Right cardiac atrium (tissue), 5 donors: ENCODE measurements around the gene CHKA. TPM values are rescaled to one million over a fixed set of nuclear protein-coding genes. Genes with fewer than 3 reads are reported as not detected.
A peak's percentile ranks its signal among the peaks of the same experiment; 100 is the strongest.
"Not testable (repeated sequence)": the region's sequence is repeated elsewhere in the genome, so short reads cannot be mapped to it uniquely, and the experiment has no call there.

Experiments used
- ATAC-seq, 2 donors: fragments of 200-7000 bp; cut with Tn5 transposase; one replicate each; pipeline versions ENCODE4 v1.8.0 to v1.9.1; 2020; ENCODE audit warnings: moderate library complexity in 2 of 2, mild to moderate bottlenecking in 1 of 2
- DNase-seq, 3 donors: peaks; one replicate each; pipeline ENCODE4 v3.0.0-alpha.2; 2020
- H3K27ac ChIP-seq: one replicate; pipeline ENCODE4 v1.5.1; 2013; ENCODE audit warnings: mild to moderate bottlenecking, low read length, control low read depth, moderate library complexity
- H3K27me3 ChIP-seq: one replicate; pipeline ENCODE4 v1.6.1; 2013; ENCODE audit not compliant: control insufficient read depth, insufficient read depth
- H3K4me1 ChIP-seq: one replicate; pipeline ENCODE4 v1.6.1; 2013; ENCODE audit warnings: low read length; ENCODE audit not compliant: control insufficient read depth, insufficient read depth
- H3K4me3 ChIP-seq: one replicate; pipeline ENCODE4 v1.5.1; 2013; ENCODE audit warnings: low read length, control low read depth
- H3K9me3 ChIP-seq: one replicate; pipeline ENCODE4 v1.6.1; 2013; ENCODE audit warnings: low read length; ENCODE audit not compliant: control insufficient read depth
- WGBS: extraction: QIAGEN DNeasy Blood & Tissue Kit; methylation state at CpG from one replicate; pipeline ENCODE4 v1.1.7; 2013; 5-methylcytosine and 5-hydroxymethylcytosine counted together
- intact Hi-C, 4 donors: fragments of 100-400 bp; cut with DNase I; formaldehyde crosslinking; loops; one replicate each; pipeline versions ENCODE4 v1.11.0 to v1.14.0; 2022 to 2023
- polyA plus RNA-seq: library from polyadenylated mRNA; stranded (reverse); fragments of 200-250 nt; gene quantifications from one replicate; pipeline ENCODE4 v1.2.3, GENCODE V29; 2013
- total RNA-seq, 4 donors: library from RNA; stranded (reverse); fragmentation: NEBNext Ultra II Directional; extraction: Animal tissue kit (Norgen Biotek cat#: 25700); gene quantifications; one replicate each; pipeline ENCODE4 v1.2.1, GENCODE V29; 2021
- donor health status: healthy with polysubstance abuse.
- donor health status: DM: no; HTN: yes; CAD: no.
- donor health status: DM: no; HTN: no; CAD: no.
- donor health status: DM: no; HTN: yes; CAD: no; lungs with severe emphysema.
- donor health status: DM: yes; HTN: yes; CAD: no.

Gene CHKA
- total and polyA plus RNA-seq, 5 donors: 8.7 to 11.1 (median 10.2) TPM

DNA sequence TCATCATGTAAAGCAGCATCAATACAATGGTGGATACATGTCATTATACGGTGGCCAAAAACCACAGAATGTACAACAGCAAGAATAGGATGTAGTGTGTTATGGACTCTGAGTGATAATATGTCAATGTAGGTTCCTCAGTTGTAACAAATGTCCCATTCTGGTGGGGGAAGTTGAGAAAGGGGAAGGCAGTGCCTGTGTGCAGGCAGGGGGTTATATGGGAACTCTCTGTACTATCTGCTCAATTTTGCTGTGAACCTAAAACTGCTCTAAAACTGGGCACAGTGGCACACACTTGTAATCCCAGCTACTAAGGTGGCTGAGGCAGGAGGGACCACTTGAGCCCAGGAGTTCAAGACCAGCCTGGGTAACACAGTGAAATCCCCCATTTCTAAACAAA is 5.9 kb downstream of the CHKA start:
- H3K9me3 ChIP-seq: no peaks in the 10 kb centered on the region
- 61% methylated on average over 1 of the region's 1 CpG for WGBS
- DNase-seq (no peak), ATAC-seq (no peak)
- no peak overlapping the region for H3K4me3 ChIP-seq
- no peaks in the 10 kb centered on the region for H3K27me3 ChIP-seq
- peaks cover 4% of the 10 kb centered on the region for H3K4me1 ChIP-seq
- intact Hi-C loops: loop anchor here in 1 of 4 donors (5.0 kb wide), 1 partner anchor 78 kb away; the partner anchor contains the start of gene TCIRG1
- no peak overlapping the region for H3K27ac ChIP-seq

DNA sequence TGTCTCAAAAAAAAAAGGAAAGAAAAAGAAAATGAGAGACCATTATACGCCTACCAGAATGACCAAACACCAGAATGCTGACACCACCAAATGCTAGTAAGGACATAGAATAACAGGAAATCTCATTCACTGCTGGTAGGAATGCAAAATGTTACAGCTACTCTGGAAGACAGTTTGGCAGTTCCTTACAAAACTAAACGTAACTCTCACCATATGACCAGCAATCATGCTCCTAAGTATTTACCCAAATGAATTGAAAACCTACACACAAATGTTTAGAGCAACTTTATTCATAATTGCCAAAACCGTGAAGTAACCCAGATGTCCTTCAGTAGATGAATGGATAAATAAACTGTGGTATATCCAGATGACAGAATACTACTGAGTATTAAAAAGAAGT is 7.2 kb downstream of the CHKA start:
- peak overlapping the region; percentile 61 for H3K27ac ChIP-seq
- WGBS: 49% methylated on average over 3 of the region's 3 CpGs
- no peaks in the 10 kb centered on the region for H3K9me3 ChIP-seq
- H3K27me3 ChIP-seq: no peaks in the 10 kb centered on the region
- intact Hi-C loops: no loop called here
- ATAC-seq (peak in 1 of 2 donors; percentile 45), DNase-seq (no peak)
- H3K4me3 ChIP-seq: no peak overlapping the region
- peaks cover 4% of the 10 kb centered on the region for H3K4me1 ChIP-seq

DNA sequence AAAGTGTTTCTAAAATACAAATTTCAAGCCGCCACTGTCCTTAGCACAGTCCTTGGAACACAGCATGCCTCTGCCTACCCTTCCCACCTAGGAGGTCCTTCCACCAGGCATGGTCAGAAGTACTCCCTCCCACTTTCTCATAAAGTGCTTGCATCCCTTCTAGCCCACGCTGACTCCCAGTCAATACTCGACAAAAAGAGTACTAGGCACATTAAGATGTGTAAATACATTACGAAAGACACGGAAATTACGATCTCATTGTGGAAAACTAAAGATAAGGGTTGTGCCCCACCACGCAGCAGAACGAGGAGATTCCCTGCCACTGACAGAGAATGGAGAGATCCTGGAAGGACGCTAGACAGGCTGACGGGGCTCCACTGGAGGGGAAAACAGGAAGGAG is 13.5 kb downstream of the CHKA start:
- peaks cover 8% of the 10 kb centered on the region for H3K4me1 ChIP-seq
- H3K4me3 ChIP-seq: no peak overlapping the region
- DNase-seq (no peak), ATAC-seq (peak; percentile 36 to 63)
- WGBS: 75% methylated on average over 10 of the region's 10 CpGs
- H3K9me3 ChIP-seq: no peaks in the 10 kb centered on the region
- intact Hi-C loops: no loop called here
- H3K27me3 ChIP-seq: no peaks in the 10 kb centered on the region
- H3K27ac ChIP-seq: no peak overlapping the region

DNA sequence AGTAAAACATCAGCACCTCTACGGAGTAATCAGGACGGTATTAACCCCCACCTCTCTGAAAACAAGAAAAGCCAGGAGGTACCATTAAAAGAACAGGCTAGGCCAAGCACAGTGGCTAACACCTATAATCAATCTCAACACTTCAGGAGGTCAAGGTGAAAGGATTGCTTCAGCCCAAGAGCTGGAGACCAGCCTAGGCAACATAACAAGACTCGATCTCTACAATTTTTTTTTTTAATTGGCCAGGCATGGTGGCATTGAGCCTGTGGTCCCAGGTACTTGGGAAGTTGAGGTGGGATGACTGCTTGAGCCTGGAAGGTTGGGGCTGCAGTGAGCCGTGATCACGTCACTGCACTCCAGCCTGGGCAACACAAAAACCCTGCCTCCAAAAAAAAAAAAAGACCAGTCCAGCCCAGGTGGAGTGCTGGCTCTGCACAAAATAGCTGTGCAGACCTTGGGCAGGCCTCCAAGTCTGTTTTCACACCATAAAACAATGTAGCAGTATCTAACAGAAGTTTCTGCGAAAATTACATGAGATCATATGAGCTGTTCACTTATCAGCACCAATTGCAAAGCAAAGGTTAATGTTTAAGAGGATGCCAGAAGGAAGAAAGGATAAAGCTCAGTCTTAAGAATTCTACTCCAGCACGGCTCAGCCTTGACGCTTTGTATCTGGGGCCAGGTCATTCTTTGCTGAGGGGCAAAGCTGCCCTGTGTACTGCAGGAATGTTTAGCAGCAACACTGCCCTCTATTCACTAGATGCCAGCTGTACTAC is 14.8 kb downstream of the CHKA start:
- no peak for DNase-seq
- H3K9me3 ChIP-seq: no peaks in the 10 kb centered on the region
- no peak overlapping the region for H3K4me3 ChIP-seq
- intact Hi-C loops: no loop called here
- ATAC-seq: peak; percentile 54 to 68
- H3K4me1 ChIP-seq: peaks cover 8% of the 10 kb centered on the region
- no peaks in the 10 kb centered on the region for H3K27me3 ChIP-seq
- no peak overlapping the region for H3K27ac ChIP-seq
- 42% methylated on average over 8 of the region's 8 CpGs for WGBS

DNA sequence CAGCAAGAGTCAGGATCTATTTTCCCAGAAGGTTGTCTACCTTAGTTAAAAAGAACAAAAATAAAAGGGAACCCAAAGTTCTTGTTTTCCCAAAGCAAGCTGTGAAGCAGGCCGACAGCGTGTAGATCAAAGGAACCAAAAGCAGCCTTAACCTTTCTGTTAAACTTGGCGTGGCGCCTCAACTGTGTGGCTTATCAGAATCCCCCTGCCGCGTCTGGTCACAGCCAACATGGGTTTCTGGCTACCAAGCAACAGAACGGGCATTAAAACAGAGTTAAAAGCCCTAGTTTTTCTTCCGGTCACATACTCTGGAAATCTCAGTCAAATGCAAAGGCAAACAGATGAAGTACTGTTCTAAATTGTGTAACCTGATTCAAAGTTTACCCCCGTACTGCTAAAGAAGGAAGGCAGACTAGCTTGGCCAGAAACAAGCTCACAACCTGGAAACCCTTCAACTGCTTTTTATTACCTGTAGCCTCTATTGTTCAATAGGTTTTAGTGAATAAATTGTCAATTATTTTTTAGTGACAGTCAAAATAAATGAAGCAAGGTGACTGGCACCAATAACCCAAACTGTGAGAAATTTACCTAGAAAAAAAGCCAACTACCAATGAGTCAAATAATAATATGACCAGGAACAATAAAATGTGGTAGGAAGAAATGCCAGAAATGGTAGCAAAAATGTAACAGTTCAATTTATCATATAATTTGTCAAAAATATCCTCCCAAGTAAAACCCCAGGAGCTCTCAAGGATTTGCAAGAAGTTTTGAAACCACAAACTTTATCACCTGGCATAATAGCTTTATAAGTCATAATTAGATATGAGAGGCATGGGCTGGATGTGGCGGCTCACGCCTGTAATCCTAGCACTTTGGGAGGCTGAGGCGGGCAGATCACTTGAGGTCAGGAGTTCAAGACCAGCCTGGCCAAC is 21.4 kb downstream of the CHKA start:
- Histone ChIP-seq H3K4me1 (peaks cover 2% of the 10 kb centered on the region), H3K4me3 (peak overlapping the region; percentile 9), H3K27me3 (no peaks in the 10 kb centered on the region), H3K9me3 (no peaks in the 10 kb centered on the region), H3K27ac (peak overlapping the region; percentile 37)
- DNase-seq: peak; percentile 70 to 75 (median 71)
- ATAC-seq: peak; percentile 67 to 91
- intact Hi-C loops: no loop called here
- WGBS: 36% methylated on average over 12 of the region's 12 CpGs

DNA sequence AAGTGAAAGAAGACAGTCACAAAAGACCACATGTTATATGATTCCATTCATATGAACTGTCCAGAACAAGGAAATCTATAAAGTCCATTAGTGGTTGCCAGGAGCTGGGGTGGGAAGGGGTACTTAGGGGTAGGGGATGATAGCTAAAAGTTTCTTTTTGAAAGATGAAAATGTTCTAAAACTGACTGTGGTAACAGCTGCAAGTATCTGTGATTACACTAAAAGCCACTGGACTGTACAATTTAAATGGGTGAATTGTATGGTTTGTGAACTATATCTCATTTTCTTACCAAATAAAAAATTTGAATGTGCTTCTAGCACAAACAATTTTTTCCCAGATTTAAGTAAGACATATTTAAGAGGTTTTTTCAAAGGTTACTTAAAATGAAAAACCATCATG is 22.1 kb downstream of the CHKA start:
- H3K4me3 ChIP-seq: no peak overlapping the region
- peaks cover 2% of the 10 kb centered on the region for H3K4me1 ChIP-seq
- H3K27me3 ChIP-seq: no peaks in the 10 kb centered on the region
- H3K9me3 ChIP-seq: no peaks in the 10 kb centered on the region
- no peak for ATAC-seq
- intact Hi-C loops: no loop called here
- H3K27ac ChIP-seq: no peak overlapping the region
- no peak for DNase-seq

DNA sequence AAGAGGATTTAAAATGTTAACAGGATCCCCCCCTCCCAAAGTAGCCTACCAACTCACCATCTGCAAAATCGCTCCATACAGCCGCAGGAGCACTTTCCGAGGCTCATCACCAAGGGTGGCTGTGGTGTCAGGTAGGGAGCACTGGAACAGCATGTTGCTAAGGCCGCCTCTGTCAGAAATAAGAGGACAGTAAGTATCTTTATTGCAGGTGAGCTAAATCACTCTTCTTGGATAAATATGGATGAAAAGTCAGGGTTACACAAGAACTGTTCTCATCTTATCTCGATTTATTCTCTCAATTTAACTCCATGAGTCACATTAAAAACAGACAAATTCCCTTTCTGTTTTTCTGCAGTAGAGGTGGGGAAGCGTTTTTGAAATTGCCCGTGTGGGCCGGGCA is 24.2 kb downstream of the CHKA start:
- 96% methylated on average over 8 of the region's 8 CpGs for WGBS
- no peak overlapping the region for H3K4me3 ChIP-seq
- DNase-seq (no peak), ATAC-seq (no peak)
- intact Hi-C loops: no loop called here
- H3K9me3 ChIP-seq: no peaks in the 10 kb centered on the region
- H3K4me1 ChIP-seq: peaks cover 2% of the 10 kb centered on the region
- no peaks in the 10 kb centered on the region for H3K27me3 ChIP-seq
- H3K27ac ChIP-seq: no peak overlapping the region

DNA sequence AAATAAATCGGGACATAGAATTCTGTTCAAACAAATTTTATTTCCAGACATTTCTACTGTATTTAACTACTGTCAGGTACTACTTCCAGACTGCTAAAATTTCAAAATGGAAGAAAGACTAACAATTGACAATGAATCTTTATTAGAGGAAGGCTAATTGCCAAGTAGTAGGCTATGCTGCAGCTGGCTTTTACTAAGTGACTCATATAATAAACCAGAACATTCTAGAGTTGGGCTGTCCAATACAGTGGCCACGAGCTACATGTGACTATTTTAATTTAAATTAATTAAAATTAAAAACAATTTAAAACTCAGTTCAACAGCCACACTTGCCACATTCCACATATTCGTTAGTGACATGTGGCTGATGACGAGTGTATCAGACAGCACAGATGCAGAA is 27.6 kb downstream of the CHKA start:
- Histone ChIP-seq H3K4me1 (no peaks in the 10 kb centered on the region), H3K27ac (no peak overlapping the region), H3K9me3 (no peaks in the 10 kb centered on the region), H3K27me3 (no peaks in the 10 kb centered on the region), H3K4me3 (no peak overlapping the region)
- intact Hi-C loops: no loop called here
- 82% methylated on average over 4 of the region's 4 CpGs for WGBS
- no peak for DNase-seq
- no peak for ATAC-seq

DNA sequence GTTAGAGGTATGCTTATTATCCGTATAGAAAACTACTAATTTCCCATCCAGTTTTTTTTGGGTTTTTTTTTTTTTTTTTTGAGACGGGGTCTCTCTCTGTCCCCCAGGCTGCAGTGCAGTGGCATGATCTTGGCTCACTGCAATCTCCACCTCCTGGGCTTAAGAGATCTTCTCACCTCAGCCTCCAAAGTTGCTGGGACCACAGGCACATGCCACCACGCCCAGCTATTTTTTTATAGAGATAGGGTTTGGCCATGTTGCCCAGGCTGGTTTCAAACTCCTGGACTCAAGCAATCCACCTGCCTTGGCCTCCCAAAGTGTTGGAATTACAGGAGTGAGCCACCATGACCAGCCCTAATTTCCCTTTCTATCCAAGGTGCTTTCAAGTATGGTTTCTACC is 28.2 kb downstream of the CHKA start:
- intact Hi-C loops, H3K9me3 ChIP-seq, ATAC-seq, H3K27me3 ChIP-seq, DNase-seq, H3K27ac ChIP-seq, H3K4me1 ChIP-seq, H3K4me3 ChIP-seq: not testable (repeated sequence)
- WGBS: 97% methylated on average over 3 of the region's 3 CpGs

DNA sequence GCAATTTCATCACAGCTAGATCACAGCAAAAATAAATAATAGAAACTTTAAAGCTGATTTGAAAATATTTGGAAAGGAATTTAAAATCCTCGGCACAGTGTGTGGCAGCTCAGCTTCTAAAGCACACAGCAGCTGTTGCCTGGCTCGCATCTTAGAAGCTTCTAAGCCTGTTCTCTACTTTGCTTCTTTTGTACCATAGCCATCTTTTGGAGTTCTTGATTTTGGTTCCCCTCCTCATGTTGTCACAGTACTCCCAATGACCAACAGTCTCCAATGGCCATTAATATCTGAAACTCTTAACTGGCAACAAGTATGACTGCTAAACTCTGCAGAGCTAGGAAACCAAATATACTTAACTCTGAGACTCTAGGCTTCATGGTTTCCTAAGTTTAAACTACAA is 28.8 kb downstream of the CHKA start:
- WGBS: 81% methylated on average over 2 of the region's 2 CpGs

DNA sequence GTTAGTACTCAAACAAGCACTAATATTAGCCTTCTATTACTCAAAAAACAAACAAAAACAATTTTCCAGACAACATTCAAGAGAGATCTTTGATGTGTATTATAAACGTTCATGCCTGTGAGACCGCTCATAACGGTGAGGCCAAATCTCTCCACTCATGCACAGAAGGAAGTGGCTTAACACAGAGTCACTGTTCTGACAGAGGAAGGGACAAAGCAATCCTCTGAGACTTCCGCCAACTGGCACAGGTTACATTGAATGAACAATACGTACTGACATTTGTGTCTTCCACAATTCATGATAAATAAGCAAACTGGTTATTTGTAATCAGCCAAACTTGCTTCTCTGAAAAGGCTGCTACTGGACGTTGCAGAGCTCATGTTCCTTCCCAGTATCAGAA is 30.5 kb downstream of the CHKA start:
- peak in 1 of 2 donors; percentile 79 for ATAC-seq
- Histone ChIP-seq H3K27ac (no peak overlapping the region), H3K4me3 (no peak overlapping the region), H3K9me3 (no peaks in the 10 kb centered on the region), H3K27me3 (no peaks in the 10 kb centered on the region), H3K4me1 (no peaks in the 10 kb centered on the region)
- DNase-seq: no peak
- 35% methylated on average over 6 of the region's 6 CpGs for WGBS
- intact Hi-C loops: no loop called here

More for the DNA sequence above, 28.8 kb downstream of the CHKA start:
- ATAC-seq: no peak
- H3K27me3 ChIP-seq: no peaks in the 10 kb centered on the region
- no peaks in the 10 kb centered on the region for H3K9me3 ChIP-seq
- H3K4me1 ChIP-seq: no peaks in the 10 kb centered on the region
- no peak for DNase-seq
- no peak overlapping the region for H3K27ac ChIP-seq
- intact Hi-C loops: no loop called here
- no peak overlapping the region for H3K4me3 ChIP-seq
